B cell (primary cell): Measurements from ENCODE around the gene DNTT.

Source experiments
- EZH2 ChIP-seq: IDR thresholded peaks from 2 replicates; pipeline ENCODE4 v1.6.1; 2012; ENCODE audit warnings: borderline replicate concordance, low read depth, mild to moderate bottlenecking, moderate library complexity, low read length; ENCODE audit not compliant: insufficient read depth, poor library complexity, severe bottlenecking
- TF ChIP-seq, protein P1 (sequence below): fragments of 200-600 bp; IDR thresholded peaks from one replicate; pipeline ENCODE4 v1.8.0; 2022; ENCODE audit warnings: antibody characterized with exemption, mild to moderate bottlenecking

DNA sequence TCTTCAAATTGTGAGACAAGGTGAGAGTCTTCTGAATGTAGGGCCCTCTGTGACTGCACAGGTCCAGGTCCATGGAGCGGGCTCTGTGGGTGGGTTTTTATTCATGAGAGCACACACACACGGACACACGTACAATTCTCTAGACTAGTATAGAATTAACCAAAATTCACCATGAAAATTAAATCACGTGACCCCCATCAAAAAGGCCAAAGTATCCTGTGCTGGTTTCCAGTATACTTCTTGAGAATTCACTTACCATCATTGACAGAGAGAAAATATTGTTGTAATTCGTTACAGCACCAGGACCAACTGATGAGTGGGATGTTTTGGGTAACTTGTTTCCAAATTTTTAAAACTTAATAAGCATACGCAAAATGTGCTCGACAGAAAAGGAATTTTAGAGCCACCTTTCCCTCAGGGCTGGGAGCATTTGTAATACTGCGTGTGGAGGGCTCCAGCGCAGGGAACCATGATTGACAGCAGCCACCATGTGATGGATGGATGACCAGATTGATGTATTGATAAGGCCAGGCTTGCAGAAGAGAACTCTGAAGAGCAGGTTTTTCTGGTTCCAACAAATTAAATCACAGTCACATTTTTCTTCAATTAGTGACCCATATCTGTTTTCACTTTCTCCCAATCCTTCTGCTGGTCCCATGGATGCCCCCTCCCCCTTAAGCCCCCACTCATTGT is 14.9 kb upstream of the DNTT start:
- TF ChIP-seq, protein P1, sequence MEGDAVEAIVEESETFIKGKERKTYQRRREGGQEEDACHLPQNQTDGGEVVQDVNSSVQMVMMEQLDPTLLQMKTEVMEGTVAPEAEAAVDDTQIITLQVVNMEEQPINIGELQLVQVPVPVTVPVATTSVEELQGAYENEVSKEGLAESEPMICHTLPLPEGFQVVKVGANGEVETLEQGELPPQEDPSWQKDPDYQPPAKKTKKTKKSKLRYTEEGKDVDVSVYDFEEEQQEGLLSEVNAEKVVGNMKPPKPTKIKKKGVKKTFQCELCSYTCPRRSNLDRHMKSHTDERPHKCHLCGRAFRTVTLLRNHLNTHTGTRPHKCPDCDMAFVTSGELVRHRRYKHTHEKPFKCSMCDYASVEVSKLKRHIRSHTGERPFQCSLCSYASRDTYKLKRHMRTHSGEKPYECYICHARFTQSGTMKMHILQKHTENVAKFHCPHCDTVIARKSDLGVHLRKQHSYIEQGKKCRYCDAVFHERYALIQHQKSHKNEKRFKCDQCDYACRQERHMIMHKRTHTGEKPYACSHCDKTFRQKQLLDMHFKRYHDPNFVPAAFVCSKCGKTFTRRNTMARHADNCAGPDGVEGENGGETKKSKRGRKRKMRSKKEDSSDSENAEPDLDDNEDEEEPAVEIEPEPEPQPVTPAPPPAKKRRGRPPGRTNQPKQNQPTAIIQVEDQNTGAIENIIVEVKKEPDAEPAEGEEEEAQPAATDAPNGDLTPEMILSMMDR: no peak
- TF ChIP-seq EZH2: no peak
